HepG2 (cell line): ENCODE data around the gene NR2F1-AS1. TPM values are rescaled to one million over a fixed set of nuclear protein-coding genes. Genes with fewer than 3 reads are reported as not detected.
A peak's percentile ranks its signal among the peaks of the same experiment; 100 is the strongest.

Experiments used
- ARID4A ChIP-seq: sonication (generic); formaldehyde crosslinking; IDR thresholded peaks from 2 replicates; pipeline ENCODE4 v1.5.0; 2020; ENCODE audit warnings: mild to moderate bottlenecking, missing genetic modification reagents, borderline replicate concordance
- BATF2 ChIP-seq: sonication (generic); formaldehyde crosslinking; IDR thresholded peaks from 2 replicates; pipeline ENCODE4 v1.8.0; 2022; ENCODE audit warnings: mild to moderate bottlenecking, missing genetic modification reagents, moderate library complexity
- HDAC1 ChIP-seq: sonication (generic); formaldehyde crosslinking; IDR thresholded peaks from 2 replicates; pipeline ENCODE4 v1.5.1; 2020; ENCODE audit warnings: mild to moderate bottlenecking, missing genetic modification reagents
- HDAC2 ChIP-seq: sonication (generic); formaldehyde crosslinking; IDR thresholded peaks from 2 replicates; pipeline ENCODE4 v1.4.0; 2020; ENCODE audit warnings: missing genetic modification reagents
- HNF1B ChIP-seq: sonication (generic); formaldehyde crosslinking; IDR thresholded peaks from 2 replicates; pipeline ENCODE4 v1.5.1; 2020; ENCODE audit warnings: mild to moderate bottlenecking, moderate library complexity, missing genetic modification reagents
- HOXA9 ChIP-seq: sonication (generic); formaldehyde crosslinking; IDR thresholded peaks from 2 replicates; pipeline ENCODE4 v1.8.1; 2022; ENCODE audit warnings: missing genetic modification reagents, mild to moderate bottlenecking, moderate library complexity, borderline replicate concordance
- IKZF5 ChIP-seq: IDR thresholded peaks from 2 replicates; pipeline ENCODE4 v1.6.1; 2018; ENCODE audit warnings: missing genetic modification reagents, mild to moderate bottlenecking, missing compliant biosample characterization
- KDM3A ChIP-seq: IDR thresholded peaks from 2 replicates; pipeline ENCODE4 v1.6.1; 2018; ENCODE audit warnings: low read depth, missing compliant biosample characterization
- MIER3 ChIP-seq: IDR thresholded peaks from 2 replicates; pipeline ENCODE4 v1.6.1; 2016; ENCODE audit warnings: missing compliant biosample characterization, borderline replicate concordance
- REXO4 ChIP-seq: sonication (generic); formaldehyde crosslinking; IDR thresholded peaks from 2 replicates; pipeline ENCODE4 v1.8.0; 2022; ENCODE audit warnings: missing genetic modification reagents, mild to moderate bottlenecking, borderline replicate concordance
- UBTF ChIP-seq: sonication (generic); formaldehyde crosslinking; IDR thresholded peaks from 2 replicates; pipeline ENCODE4 v1.4.0; 2020; ENCODE audit warnings: mild to moderate bottlenecking, missing genetic modification reagents
- ZNF317 ChIP-seq: sonication (generic); formaldehyde crosslinking; IDR thresholded peaks from 2 replicates; pipeline ENCODE4 v1.5.0; 2020; ENCODE audit warnings: mild to moderate bottlenecking, missing genetic modification reagents
- ZNF34 ChIP-seq: sonication (generic); formaldehyde crosslinking; IDR thresholded peaks from 2 replicates; pipeline ENCODE4 v1.4.0; 2020; ENCODE audit warnings: mild to moderate bottlenecking, missing genetic modification reagents, borderline replicate concordance
- ZNF503 ChIP-seq: sonication (generic); formaldehyde crosslinking; IDR thresholded peaks from 2 replicates; pipeline ENCODE4 v1.4.0; 2020; ENCODE audit warnings: missing genetic modification reagents
- ZNF563 ChIP-seq: sonication (generic); formaldehyde crosslinking; IDR thresholded peaks from 2 replicates; pipeline ENCODE4 v1.8.0; 2022; ENCODE audit warnings: mild to moderate bottlenecking, moderate library complexity, missing genetic modification reagents
- ZSCAN9 ChIP-seq: IDR thresholded peaks from 2 replicates; pipeline ENCODE4 v1.6.1; 2016; ENCODE audit warnings: borderline replicate concordance
- polyA plus RNA-seq, 8 experiments: library from polyadenylated mRNA; depleted of rRNA in 3 of 8; stranded (reverse) in 7 of 8; unstranded in 1 of 8; fragments of >200 nt; fragmentation: Illumina TruSeq in 4 of 8; extraction: Trizol in 4 of 8; gene quantifications; 2 replicates each; pipeline versions ENCODE4 v1.2.1 to v1.2.3, GENCODE V29; 2011 to 2016; ENCODE audit warnings: low read depth in 4 of 8, missing spikeins in 1 of 8, mixed read lengths in 1 of 8; ENCODE audit not compliant: insufficient read depth in 1 of 8
- total RNA-seq, 5 experiments: library from RNA; depleted of rRNA; stranded (reverse); fragments of >200 nt; fragmentation: Illumina TruSeq; extraction: Trizol; gene quantifications; 2 replicates each; pipeline ENCODE4 v1.2.3, GENCODE V29; 2016; ENCODE audit warnings: low read depth in 1 of 5

NR2F1-AS1 gene
- total and polyA plus RNA-seq, 2 of the 13 experiments (the other 11 are each of a cell fraction or from before 2014, with no cell fraction given), result 2.8 TPM

- TF ChIP-seq UBTF (CRISPR knock-in tag) (peak; percentile 32; the same call in 1 of the 2 replicates), ZNF563 (CRISPR knock-in tag) (peak; percentile 45; the same call in 1 of the 2 replicates), HNF1B (CRISPR knock-in tag) (peak; percentile 51; the same call in 1 of the 2 replicates), HOXA9 (no peak), ZNF503 (CRISPR knock-in tag) (no peak), ARID4A (CRISPR knock-in tag) (peak; percentile 22; the same call in 1 of the 2 replicates), KDM3A (CRISPR knock-in tag) (peak; percentile 28; the same call in 1 of the 2 replicates), HDAC1 (CRISPR knock-in tag) (peak; percentile 85), ZSCAN9 (CRISPR knock-in tag) (0 out of 2 replicates have a peak, but pooled peaks have one; percentile 49), ZNF34 (CRISPR knock-in tag) (0 out of 2 replicates have a peak, but pooled peaks have one; percentile 2), MIER3 (CRISPR knock-in tag) (peak; percentile 50; the same call in 1 of the 2 replicates), IKZF5 (CRISPR knock-in tag) (0 out of 2 replicates have a peak, but pooled peaks have one; percentile 6), ZNF317 (CRISPR knock-in tag) (0 out of 2 replicates have a peak, but pooled peaks have one; percentile 17), BATF2 (CRISPR knock-in tag) (0 out of 2 replicates have a peak, but pooled peaks have one; percentile 42), REXO4 (no peak), HDAC2 (CRISPR knock-in tag) (peak; percentile 48; the same call in 1 of the 2 replicates)
These were observed 40.3 kb upstream of the NR2F1-AS1 start (continued) for GRCh38 chr5:93621327-93621798.
